ENCODE results near the gene ARVCF. TPM values are rescaled to one million over a fixed set of nuclear protein-coding genes. Genes with fewer than 3 reads are reported as not detected.
"Not testable (repeated sequence)": the region's sequence is repeated elsewhere in the genome, so short reads cannot be mapped to it uniquely, and the experiment has no call there.

Gene ARVCF
- total and polyA plus RNA-seq, 2 experiments from 2014 or later: 40.3 to 55.5 TPM

DNA sequence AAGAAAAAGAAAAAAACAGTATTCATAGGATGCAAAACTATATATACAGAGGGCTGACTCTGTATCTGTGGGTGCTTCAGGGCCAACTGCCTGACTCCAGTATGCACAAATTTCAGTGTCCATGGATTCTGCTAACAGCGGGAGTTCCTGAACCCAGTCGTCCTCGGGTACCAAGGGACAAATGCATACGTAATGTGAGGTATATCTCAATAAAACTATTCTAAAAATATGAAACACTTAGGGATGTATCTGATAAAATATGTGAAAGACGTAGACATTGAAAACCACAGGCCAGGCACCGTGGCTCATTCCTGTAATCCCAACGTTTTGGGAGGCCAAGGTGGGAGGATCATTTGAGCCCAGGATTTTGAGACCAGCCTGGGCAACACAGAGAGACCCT lies 88.9 kb downstream of the ARVCF start:
- Histone ChIP-seq H3K27me3 (no peaks in the 10 kb centered on the region), H3K36me3 (no peaks in the 10 kb centered on the region), H3K4me3 (no peak overlapping the region), H3K4me1 (ENCODE audit: low read depth) (no peaks in the 10 kb centered on the region), H3K9me3 (ENCODE audit: low read depth) (no peaks in the 10 kb centered on the region), H3K27ac (no peak overlapping the region)
- TF ChIP-seq, protein P1, sequence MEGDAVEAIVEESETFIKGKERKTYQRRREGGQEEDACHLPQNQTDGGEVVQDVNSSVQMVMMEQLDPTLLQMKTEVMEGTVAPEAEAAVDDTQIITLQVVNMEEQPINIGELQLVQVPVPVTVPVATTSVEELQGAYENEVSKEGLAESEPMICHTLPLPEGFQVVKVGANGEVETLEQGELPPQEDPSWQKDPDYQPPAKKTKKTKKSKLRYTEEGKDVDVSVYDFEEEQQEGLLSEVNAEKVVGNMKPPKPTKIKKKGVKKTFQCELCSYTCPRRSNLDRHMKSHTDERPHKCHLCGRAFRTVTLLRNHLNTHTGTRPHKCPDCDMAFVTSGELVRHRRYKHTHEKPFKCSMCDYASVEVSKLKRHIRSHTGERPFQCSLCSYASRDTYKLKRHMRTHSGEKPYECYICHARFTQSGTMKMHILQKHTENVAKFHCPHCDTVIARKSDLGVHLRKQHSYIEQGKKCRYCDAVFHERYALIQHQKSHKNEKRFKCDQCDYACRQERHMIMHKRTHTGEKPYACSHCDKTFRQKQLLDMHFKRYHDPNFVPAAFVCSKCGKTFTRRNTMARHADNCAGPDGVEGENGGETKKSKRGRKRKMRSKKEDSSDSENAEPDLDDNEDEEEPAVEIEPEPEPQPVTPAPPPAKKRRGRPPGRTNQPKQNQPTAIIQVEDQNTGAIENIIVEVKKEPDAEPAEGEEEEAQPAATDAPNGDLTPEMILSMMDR (IDR thresholded peaks at IDR 0.05; ENCODE audit: low read depth, low read length): no peak
- no peak for DNase-seq (ENCODE audit: low read depth in 1 of 2, low spot score in 1 of 2)

DNA sequence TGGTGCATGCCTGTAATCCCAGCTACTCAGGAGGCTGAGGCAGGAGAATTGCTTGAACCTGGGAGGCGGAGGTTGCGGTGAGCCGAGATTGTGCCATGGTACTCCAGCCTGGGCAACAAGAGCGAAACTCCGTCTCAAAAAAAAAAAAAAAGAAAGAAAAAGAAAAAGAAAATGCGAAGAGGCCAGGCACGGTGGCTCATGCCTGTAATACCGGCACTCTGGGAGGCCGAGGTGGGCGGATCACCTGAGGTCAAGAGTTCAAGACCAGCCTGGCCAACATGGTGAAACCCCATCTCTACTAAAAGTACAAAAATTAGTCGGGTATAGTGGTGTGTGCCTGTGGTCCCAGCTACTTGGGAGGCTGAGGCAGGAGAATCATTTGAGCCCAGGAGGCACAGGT lies 90.6 kb downstream of the ARVCF start:
- H3K27ac ChIP-seq; DNase-seq (ENCODE audit: low read depth in 1 of 2, low spot score in 1 of 2); H3K27me3 ChIP-seq; H3K36me3 ChIP-seq; H3K9me3 ChIP-seq (ENCODE audit: low read depth); H3K4me1 ChIP-seq (ENCODE audit: low read depth); H3K4me3 ChIP-seq: not testable (repeated sequence)

DNA sequence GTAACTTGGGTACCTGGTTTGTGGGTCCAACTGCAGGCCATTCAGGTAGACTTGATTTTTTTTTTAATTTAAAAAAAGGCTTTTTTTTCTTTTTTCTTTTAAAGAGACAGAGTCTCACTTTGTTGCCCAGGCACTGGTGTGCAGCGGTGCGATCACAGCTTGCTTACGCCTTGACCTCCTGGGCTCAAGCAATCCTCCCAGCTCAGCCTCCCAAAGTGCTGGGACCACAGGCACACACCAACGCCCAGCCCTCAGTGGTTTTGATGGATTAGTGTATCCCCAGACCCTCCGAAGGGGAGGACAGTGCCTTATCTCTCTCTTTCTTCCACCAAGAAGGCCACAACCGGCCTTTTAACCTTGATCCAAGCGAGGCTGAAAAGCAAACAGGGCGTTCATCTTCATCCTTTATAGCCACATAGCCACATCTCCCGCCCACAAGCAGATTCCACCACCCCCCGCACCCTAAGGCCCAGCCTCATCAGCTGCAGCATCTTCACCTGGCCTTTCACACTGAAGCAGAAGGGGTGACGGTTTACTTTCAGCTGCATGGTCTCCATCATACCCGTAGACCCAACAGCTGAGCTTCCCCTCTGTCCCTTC lies 92.6 kb downstream of the ARVCF start:
- no peak for DNase-seq (ENCODE audit: low read depth in 1 of 2, low spot score in 1 of 2)
- H3K9me3 ChIP-seq (ENCODE audit: low read depth): no peaks in the 10 kb centered on the region
- no peaks in the 10 kb centered on the region for H3K36me3 ChIP-seq
- TF ChIP-seq, protein P1 (IDR thresholded peaks at IDR 0.05; ENCODE audit: low read depth, low read length): no peak
- no peak overlapping the region for H3K4me3 ChIP-seq
- H3K27ac ChIP-seq: no peak overlapping the region
- H3K4me1 ChIP-seq (ENCODE audit: low read depth): no peaks in the 10 kb centered on the region
- no peaks in the 10 kb centered on the region for H3K27me3 ChIP-seq

DNA sequence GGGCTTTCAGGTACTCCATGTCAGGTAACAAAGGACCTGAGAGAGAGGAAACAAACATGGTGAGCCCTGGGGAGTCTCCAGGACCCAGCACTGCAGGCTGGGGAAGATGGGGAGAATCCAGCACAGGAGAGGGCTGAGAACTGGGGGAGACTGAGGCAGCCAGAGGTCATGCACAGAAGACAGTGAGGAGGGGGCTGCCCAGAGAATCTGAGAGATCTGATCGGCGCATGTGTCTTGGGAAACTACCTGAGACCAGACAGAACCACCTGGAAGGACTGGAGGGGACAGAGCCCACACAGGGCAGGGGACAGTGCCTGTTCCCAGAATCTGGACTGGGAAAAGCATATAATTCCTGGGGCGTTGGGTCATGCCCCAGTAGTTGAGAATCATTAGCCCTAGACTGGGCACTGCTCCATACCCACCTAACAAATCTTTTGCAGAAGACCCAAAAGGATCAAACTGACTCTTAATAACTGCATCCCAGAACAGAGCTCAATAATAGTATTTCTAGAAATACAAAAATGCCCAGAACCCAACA lies 95.0 kb downstream of the ARVCF start:
- Histone ChIP-seq H3K9me3 (ENCODE audit: low read depth) (no peaks in the 10 kb centered on the region), H3K4me3 (no peak overlapping the region), H3K36me3 (no peaks in the 10 kb centered on the region), H3K4me1 (ENCODE audit: low read depth) (no peaks in the 10 kb centered on the region), H3K27ac (no peak overlapping the region), H3K27me3 (no peaks in the 10 kb centered on the region)
- no peak for DNase-seq (ENCODE audit: low read depth in 1 of 2, low spot score in 1 of 2)
- TF ChIP-seq, protein P1 (IDR thresholded peaks at IDR 0.05; ENCODE audit: low read depth, low read length): no peak

Other genes starting within 250 kb of the ARVCF start
- 5.3 and 5.5 TPM in 2 replicates for gene GNB1L, start 161.9 kb downstream of the ARVCF start, total RNA-seq
- gene GNB1L, start 161.9 kb downstream of the ARVCF start, polyA plus RNA-seq: 3.5 and 9.7 TPM in 2 replicates
- gene RTL10, start 161.9 kb downstream of the ARVCF start, total RNA-seq: 19.2 and 20.9 TPM in 2 replicates
- 11.9 and 15.7 TPM in 2 replicates for gene RTL10, start 161.9 kb downstream of the ARVCF start, polyA plus RNA-seq
- 41.3 and 51.9 TPM in 2 replicates for gene COMT, start 75.1 kb downstream of the ARVCF start, total RNA-seq
- gene COMT, start 75.1 kb downstream of the ARVCF start, polyA plus RNA-seq: 33.2 and 35.8 TPM in 2 replicates
- 15.6 and 16.1 TPM in 2 replicates for gene TXNRD2, start 75.0 kb downstream of the ARVCF start, total RNA-seq
- gene TXNRD2, start 75.0 kb downstream of the ARVCF start, polyA plus RNA-seq: 21.2 and 24.2 TPM in 2 replicates
- 19.4 and 21.9 TPM in 2 replicates for gene TANGO2, start 4.3 kb upstream of the ARVCF start, total RNA-seq
- 17.5 and 18.7 TPM in 2 replicates for gene TANGO2, start 4.3 kb upstream of the ARVCF start, polyA plus RNA-seq
- gene DGCR8, start 63.4 kb upstream of the ARVCF start, total RNA-seq: 23.8 and 34.2 TPM in 2 replicates
- 8.1 and 15.1 TPM in 2 replicates for gene DGCR8, start 63.4 kb upstream of the ARVCF start, polyA plus RNA-seq
- 252 and 373 TPM in 2 replicates for gene RANBP1, start 99.3 kb upstream of the ARVCF start, total RNA-seq
- 222 and 271 TPM in 2 replicates for gene RANBP1, start 99.3 kb upstream of the ARVCF start, polyA plus RNA-seq
- gene TRMT2A, start 100.4 kb upstream of the ARVCF start, total RNA-seq: 55.7 and 71.9 TPM in 2 replicates
- 76.5 and 77.7 TPM in 2 replicates for gene TRMT2A, start 100.4 kb upstream of the ARVCF start, polyA plus RNA-seq
- 30.3 and 35.8 TPM in 2 replicates for gene ZDHHC8, start 115.0 kb upstream of the ARVCF start, total RNA-seq
- gene ZDHHC8, start 115.0 kb upstream of the ARVCF start, polyA plus RNA-seq: 43.8 and 53.4 TPM in 2 replicates
- gene CCDC188, start 134.2 kb upstream of the ARVCF start, total RNA-seq: not detected in 2 replicates
- gene CCDC188, start 134.2 kb upstream of the ARVCF start, polyA plus RNA-seq: not detected in 2 replicates